Neural progenitor cell (in vitro differentiated cells): ENCODE results near the gene HDAC1.

Experiments used
- EZH2 ChIP-seq: fragments of 200-600 bp; sonication (generic); IDR thresholded peaks from 2 replicates; pipeline ENCODE4 v1.6.1; 2017; ENCODE audit warnings: antibody characterized with exemption, mild to moderate bottlenecking, moderate library complexity
- EZH2phosphoT487 ChIP-seq: fragments of 200-600 bp; sonication (generic); IDR thresholded peaks from 2 replicates; pipeline ENCODE4 v1.6.1; 2017; ENCODE audit warnings: antibody characterized with exemption
- TF ChIP-seq, protein P1 (sequence below): fragments of 200-600 bp; sonication (generic); IDR thresholded peaks from 2 replicates; pipeline ENCODE4 v1.5.1; 2017; ENCODE audit warnings: antibody characterized with exemption, mild to moderate bottlenecking

DNA sequence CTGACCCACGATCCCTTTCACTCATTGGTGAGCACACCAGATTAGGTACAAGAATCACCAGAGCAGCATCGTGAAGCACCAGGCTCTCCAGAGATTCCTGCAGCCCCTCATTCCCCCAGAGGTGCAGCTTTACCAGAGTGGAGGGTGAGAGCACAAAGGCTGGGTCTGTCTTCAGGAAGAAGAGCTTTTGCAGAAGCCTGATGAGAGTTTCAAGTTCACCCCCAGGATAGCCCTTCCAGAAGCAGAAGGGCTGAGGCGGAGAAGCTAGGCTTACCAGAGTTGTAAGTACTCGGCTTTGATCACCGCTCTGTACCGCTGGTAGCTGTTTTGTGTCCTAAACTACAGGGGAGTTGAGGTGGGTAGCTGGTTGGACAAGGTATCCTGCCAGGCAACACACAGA is 73.6 kb downstream of the HDAC1 start:
- TF ChIP-seq, protein P1, sequence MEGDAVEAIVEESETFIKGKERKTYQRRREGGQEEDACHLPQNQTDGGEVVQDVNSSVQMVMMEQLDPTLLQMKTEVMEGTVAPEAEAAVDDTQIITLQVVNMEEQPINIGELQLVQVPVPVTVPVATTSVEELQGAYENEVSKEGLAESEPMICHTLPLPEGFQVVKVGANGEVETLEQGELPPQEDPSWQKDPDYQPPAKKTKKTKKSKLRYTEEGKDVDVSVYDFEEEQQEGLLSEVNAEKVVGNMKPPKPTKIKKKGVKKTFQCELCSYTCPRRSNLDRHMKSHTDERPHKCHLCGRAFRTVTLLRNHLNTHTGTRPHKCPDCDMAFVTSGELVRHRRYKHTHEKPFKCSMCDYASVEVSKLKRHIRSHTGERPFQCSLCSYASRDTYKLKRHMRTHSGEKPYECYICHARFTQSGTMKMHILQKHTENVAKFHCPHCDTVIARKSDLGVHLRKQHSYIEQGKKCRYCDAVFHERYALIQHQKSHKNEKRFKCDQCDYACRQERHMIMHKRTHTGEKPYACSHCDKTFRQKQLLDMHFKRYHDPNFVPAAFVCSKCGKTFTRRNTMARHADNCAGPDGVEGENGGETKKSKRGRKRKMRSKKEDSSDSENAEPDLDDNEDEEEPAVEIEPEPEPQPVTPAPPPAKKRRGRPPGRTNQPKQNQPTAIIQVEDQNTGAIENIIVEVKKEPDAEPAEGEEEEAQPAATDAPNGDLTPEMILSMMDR, result no peak
- no peak for TF ChIP-seq EZH2phosphoT487
- no peak for TF ChIP-seq EZH2
